GM15510 (cell line): ENCODE data around the gene TLL2.

Source experiments
- POLR2A ChIP-seq: IDR thresholded peaks from 3 replicates; pipeline ENCODE4 v1.6.1; 2011; ENCODE audit warnings: borderline replicate concordance; ENCODE audit not compliant: insufficient read length; ENCODE audit errors: extremely low read depth

The TLL2 gene

GRCh38 chr10:96494694-96495093 lies 19.0 kb downstream of the TLL2 start:
- no peak for TF ChIP-seq POLR2A

GRCh38 chr10:96493871-96494525 lies 19.7 kb downstream of the TLL2 start:
- TF ChIP-seq POLR2A: no peak

- TF ChIP-seq POLR2A: no peak
Observed at GRCh38 chr10:96493254-96493653, 20.5 kb downstream of the TLL2 start.

GRCh38 chr10:96491303-96491702 lies 22.4 kb downstream of the TLL2 start:
- no peak for TF ChIP-seq POLR2A

- TF ChIP-seq POLR2A: no peak
Observed at GRCh38 chr10:96488161-96488935, 25.4 kb downstream of the TLL2 start.

GRCh38 chr10:96482815-96483588 lies 30.7 kb downstream of the TLL2 start:
- no peak for TF ChIP-seq POLR2A

GRCh38 chr10:96478355-96478754 lies 35.4 kb downstream of the TLL2 start:
- no peak for TF ChIP-seq POLR2A

GRCh38 chr10:96473866-96474265 lies 39.9 kb downstream of the TLL2 start:
- no peak for TF ChIP-seq POLR2A

- no peak for TF ChIP-seq POLR2A
Observed at GRCh38 chr10:96470116-96470743, 43.5 kb downstream of the TLL2 start.

GRCh38 chr10:96468845-96469244 lies 44.9 kb downstream of the TLL2 start:
- no peak for TF ChIP-seq POLR2A

- no peak for TF ChIP-seq POLR2A
Observed at GRCh38 chr10:96465599-96465998, 48.1 kb downstream of the TLL2 start.

- no peak for TF ChIP-seq POLR2A
Observed at GRCh38 chr10:96463562-96463961, 50.2 kb downstream of the TLL2 start.

GRCh38 chr10:96462606-96463151 lies 51.0 kb downstream of the TLL2 start:
- no peak for TF ChIP-seq POLR2A

GRCh38 chr10:96460316-96460715 lies 53.4 kb downstream of the TLL2 start:
- no peak for TF ChIP-seq POLR2A

- TF ChIP-seq POLR2A: no peak
Observed at GRCh38 chr10:96457341-96457740, 56.4 kb downstream of the TLL2 start.
